HCT116 (cell line): ENCODE data around the gene SIVA1. TPM values are rescaled to one million over a fixed set of nuclear protein-coding genes. Genes with fewer than 3 reads are reported as not detected.

Experiments
- ATAC-seq: fragments of 200-7000 bp; cut with Tn5 transposase; 2 replicates; pipeline ENCODE4 v1.9.1; 2020; ENCODE audit warnings: mild to moderate bottlenecking, moderate library complexity
- BruUV-seq: library from RNA; stranded (reverse); fragments of 400-500 nt; replicated peaks from 2 replicates; lab custom pipeline; 2021; lab: Mats Ljungman, UMichigan
- CTCF ChIA-PET: fragments of 300-600 bp; sonication (Branson Sonifier 250); formaldehyde crosslinking; loops from one replicate; lab custom pipeline; 2021; ENCODE audit warnings: antibody characterized with exemption; lab: Charles Lee
- POLR2A ChIA-PET: fragments of 300-600, 350-600 bp; sonication (Branson Sonifier 250); formaldehyde crosslinking; loops from one replicate; lab custom pipeline; 2021; ENCODE audit warnings: antibody characterized with exemption; lab: Charles Lee
- RAD21 ChIA-PET, 2 experiments: fragments of 300-600 bp; sonication (Branson Sonifier 250); formaldehyde crosslinking; loops; one replicate each; lab custom pipeline; 2023; ENCODE audit warnings: low total read pairs in 2 of 2; ENCODE audit not compliant: uncharacterized antibody in 2 of 2, unreplicated experiment in 2 of 2, low non-redundant PET in 1 of 2; lab: Charles Lee
- DNase-seq: peaks from one replicate; pipeline ENCODE4 v3.0.0-alpha.2; 2010; ENCODE audit warnings: low read depth, low spot score
- H2AFZ ChIP-seq: fragments of 200-600 bp; shearing (Covaris generic), sonication (generic); 2 replicates; pipeline ENCODE4 v1.6.1; 2017; ENCODE audit warnings: low read depth, mixed run types, mixed read lengths, antibody characterized with exemption, low read length; ENCODE audit not compliant: poor library complexity, severe bottlenecking
- H3K27ac ChIP-seq: 2 replicates; pipeline ENCODE4 v1.5.1; 2012; ENCODE audit warnings: low read depth, low read length
- H3K27me3 ChIP-seq: fragments of 200-600 bp; sonication (generic); 2 replicates; pipeline ENCODE4 v1.6.1; 2016; ENCODE audit warnings: mixed run types, low read length, mixed read lengths; ENCODE audit not compliant: insufficient read depth
- H3K36me3 ChIP-seq, 2 experiments: fragments of 200-500 bp in 1 of 2; fragments of 200-600 bp in 1 of 2; sonication (Bioruptor generic) in 1 of 2; sonication (generic) in 1 of 2; 2 replicates each; pipeline versions ENCODE4 v1.5.1 to v1.6.1; 2014 to 2016; ENCODE audit warnings: low read length in 2 of 2, inconsistent platforms in 1 of 2, mixed read lengths in 1 of 2, mixed run types in 1 of 2; ENCODE audit not compliant: insufficient read depth in 2 of 2, control insufficient read depth in 1 of 2
- H3K4me1 ChIP-seq, 2 experiments: fragments of 200-600 bp in 1 of 2; sonication (generic) in 1 of 2; 2 replicates each; pipeline versions ENCODE4 v1.5.1 to v1.6.1; 2012 to 2017; ENCODE audit warnings: low read length in 2 of 2, inconsistent platforms in 1 of 2, mild to moderate bottlenecking in 1 of 2, mixed read lengths in 1 of 2, mixed run types in 1 of 2, moderate library complexity in 1 of 2; ENCODE audit not compliant: insufficient read depth in 2 of 2, control insufficient read depth in 1 of 2
- H3K4me2 ChIP-seq: fragments of 200-600 bp; sonication (generic); 2 replicates; pipeline ENCODE4 v1.6.1; 2017; ENCODE audit warnings: mixed run types, low read length, mixed read lengths
- H3K4me3 ChIP-seq, 2 experiments: fragments of 200-600 bp in 1 of 2; sonication (generic) in 1 of 2; replicated peaks in 1 of 2; 2 replicates each; pipeline ENCODE4 v1.5.1; 2011 to 2016; ENCODE audit warnings: low read length in 2 of 2, control low read depth in 1 of 2, low read depth in 1 of 2, mild to moderate bottlenecking in 1 of 2, mixed read lengths in 1 of 2, mixed run types in 1 of 2
- H3K79me2 ChIP-seq: fragments of 200-600 bp; sonication (generic); 2 replicates; pipeline ENCODE4 v1.6.1; 2017; ENCODE audit warnings: mild to moderate bottlenecking, mixed run types, low read length, moderate library complexity, mixed read lengths; ENCODE audit not compliant: insufficient read depth
- H3K9ac ChIP-seq: fragments of 200-600 bp; sonication (generic); 2 replicates; pipeline ENCODE4 v1.6.1; 2016; ENCODE audit warnings: low read length, mixed read lengths
- H3K9me2 ChIP-seq: fragments of 200-600 bp; sonication (generic), shearing (Covaris generic); 2 replicates; pipeline ENCODE4 v1.6.1; 2017; ENCODE audit warnings: mixed run types, mild to moderate bottlenecking, moderate library complexity; ENCODE audit not compliant: insufficient read depth
- H3K9me3 ChIP-seq, 2 experiments: fragments of 200-500 bp in 1 of 2; fragments of 200-600 bp in 1 of 2; sonication (Bioruptor generic) in 1 of 2; sonication (generic) in 1 of 2; 2 replicates each; pipeline ENCODE4 v1.6.1; 2014 to 2017; ENCODE audit warnings: low read length in 2 of 2, mixed read lengths in 2 of 2, inconsistent platforms in 1 of 2, low read depth in 1 of 2, mild to moderate bottlenecking in 1 of 2, mixed run types in 1 of 2, moderate library complexity in 1 of 2; ENCODE audit not compliant: control insufficient read depth in 1 of 2, insufficient read depth in 1 of 2
- H4K20me1 ChIP-seq: fragments of 200-600 bp; sonication (generic), shearing (Covaris generic); 2 replicates; pipeline ENCODE4 v1.6.1; 2017; ENCODE audit warnings: mixed run types, mild to moderate bottlenecking, moderate library complexity; ENCODE audit not compliant: insufficient read depth
- FOSL1 ChIP-seq: IDR thresholded peaks from 2 replicates; pipeline ENCODE4 v1.6.1; 2012; ENCODE audit warnings: low read depth
- JUND ChIP-seq: IDR thresholded peaks from 2 replicates; pipeline ENCODE4 v1.6.1; 2012
- POLR2A ChIP-seq: IDR thresholded peaks from 2 replicates; pipeline ENCODE4 v1.7.0; 2011; ENCODE audit warnings: borderline replicate concordance; ENCODE audit not compliant: insufficient read depth, insufficient read length; ENCODE audit errors: extremely low read depth
- SP1 ChIP-seq: IDR thresholded peaks from 2 replicates; pipeline ENCODE4 v1.6.1; 2012; ENCODE audit warnings: low read depth
- TCF7L2 ChIP-seq: IDR thresholded peaks from 2 replicates; pipeline ENCODE4 v1.7.0; 2011; ENCODE audit warnings: borderline replicate concordance, inconsistent platforms; ENCODE audit not compliant: insufficient read depth, insufficient read length; ENCODE audit errors: extremely low read depth
- YY1 ChIP-seq: IDR thresholded peaks from 2 replicates; pipeline ENCODE4 v1.6.1; 2011; ENCODE audit warnings: low read length, low read depth, moderate library complexity, mild to moderate bottlenecking; ENCODE audit not compliant: insufficient replicate concordance; ENCODE audit errors: extremely low read depth
- intact Hi-C: fragments of 100-400 bp; cut with micrococcal nuclease; formaldehyde crosslinking; loops from 2 replicates; pipeline ENCODE4 v1.10.0; 2022
- total RNA-seq: library from RNA; stranded (reverse); gene quantifications from one replicate; pipeline ENCODE4 v1.2.1, GENCODE V29; 2021; ENCODE audit not compliant: unreplicated experiment
- TF ChIP-seq, protein P1 (sequence below), 3 experiments: fragments of 200-600 bp in 1 of 3; sonication (generic) in 1 of 3; IDR thresholded peaks in 2 of 3; conservative IDR thresholded peaks in 1 of 3; 2 replicates each; pipeline ENCODE4 v1.5.1; 2012 to 2017; ENCODE audit warnings: low read depth in 2 of 3, low read length in 2 of 3, antibody characterized with exemption in 1 of 3, borderline replicate concordance in 1 of 3, control low read depth in 1 of 3, mild to moderate bottlenecking in 1 of 3, mixed read lengths in 1 of 3, mixed run types in 1 of 3, moderate library complexity in 1 of 3; ENCODE audit not compliant: insufficient read depth in 1 of 3

Gene SIVA1
- total RNA-seq, 1 experiment from 2014 or later = 141 TPM

DNA sequence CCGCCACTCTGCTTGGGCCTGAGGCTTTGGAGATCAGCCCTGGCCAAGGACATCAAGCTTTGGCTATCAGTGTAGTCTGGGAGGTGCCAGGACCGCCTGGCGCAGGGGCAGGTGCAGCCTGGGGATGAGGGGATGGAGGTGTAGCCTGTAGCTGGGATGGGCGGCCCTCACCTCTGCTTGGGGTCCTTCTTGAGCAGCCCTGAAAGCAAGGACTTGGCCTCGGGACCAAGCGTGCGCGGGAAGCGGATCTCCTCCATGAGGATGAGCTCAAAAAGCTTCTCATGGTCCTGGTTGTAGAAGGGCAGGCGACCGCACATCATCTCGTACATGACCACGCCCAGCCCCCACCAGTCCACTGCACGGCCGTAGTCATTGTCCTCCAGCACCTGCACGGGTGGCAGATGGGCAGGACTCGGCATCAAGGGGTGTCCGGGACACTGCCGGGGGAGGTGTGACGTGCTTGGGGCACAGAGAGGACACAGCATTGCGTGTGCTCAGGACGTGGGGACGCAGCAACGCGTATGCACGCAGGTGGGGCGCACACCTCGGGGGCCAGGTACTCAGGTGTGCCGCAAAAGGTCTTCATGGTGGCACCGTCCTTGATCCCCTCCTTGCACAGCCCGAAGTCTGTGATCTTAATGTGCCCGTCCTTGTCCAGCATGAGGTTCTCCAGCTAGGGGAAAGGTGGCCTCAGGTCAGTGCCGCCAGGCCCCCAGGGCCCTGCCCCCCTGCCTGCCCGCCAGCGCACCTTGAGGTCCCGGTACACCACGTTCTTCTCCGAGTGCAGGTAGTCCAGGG is 20.0 kb downstream of the SIVA1 start:
- Histone ChIP-seq H3K36me3 (peaks cover 2 to 43% of the 10 kb centered on the region in 2 experiments; a peak in 3 of 4 replicates), H3K9me3 (peaks cover 0 to 11% of the 10 kb centered on the region in 2 experiments; a peak in 2 of 4 replicates), H4K20me1 (no peaks in the 10 kb centered on the region), H2AFZ (no peak overlapping the region)
- ATAC-seq = no peak
- intact Hi-C loops = no loop called here
- TF ChIP-seq YY1 = no peak
- no peak for TF ChIP-seq TCF7L2
- no peak for TF ChIP-seq JUND
- TF ChIP-seq, all 23 proteins: peak for 0
- no peaks in the 10 kb centered on the region for H3K79me2 ChIP-seq
- H3K9ac ChIP-seq = no peak overlapping the region
- RAD21 ChIA-PET = no interaction called here
- BruUV-seq = no TSS peak
- no peak overlapping the region for H3K4me3 ChIP-seq
- H3K27ac ChIP-seq = no peak overlapping the region
- peaks cover 3 to 9% of the 10 kb centered on the region in 2 experiments; a peak in 3 of 4 replicates for H3K4me1 ChIP-seq
- no peaks in the 10 kb centered on the region for H3K27me3 ChIP-seq
- no peak overlapping the region for H3K4me2 ChIP-seq
- no peaks in the 10 kb centered on the region for H3K9me2 ChIP-seq
- POLR2A ChIA-PET = no interaction called here
- CTCF ChIA-PET = no interaction called here
- DNase-seq = no peak

DNA sequence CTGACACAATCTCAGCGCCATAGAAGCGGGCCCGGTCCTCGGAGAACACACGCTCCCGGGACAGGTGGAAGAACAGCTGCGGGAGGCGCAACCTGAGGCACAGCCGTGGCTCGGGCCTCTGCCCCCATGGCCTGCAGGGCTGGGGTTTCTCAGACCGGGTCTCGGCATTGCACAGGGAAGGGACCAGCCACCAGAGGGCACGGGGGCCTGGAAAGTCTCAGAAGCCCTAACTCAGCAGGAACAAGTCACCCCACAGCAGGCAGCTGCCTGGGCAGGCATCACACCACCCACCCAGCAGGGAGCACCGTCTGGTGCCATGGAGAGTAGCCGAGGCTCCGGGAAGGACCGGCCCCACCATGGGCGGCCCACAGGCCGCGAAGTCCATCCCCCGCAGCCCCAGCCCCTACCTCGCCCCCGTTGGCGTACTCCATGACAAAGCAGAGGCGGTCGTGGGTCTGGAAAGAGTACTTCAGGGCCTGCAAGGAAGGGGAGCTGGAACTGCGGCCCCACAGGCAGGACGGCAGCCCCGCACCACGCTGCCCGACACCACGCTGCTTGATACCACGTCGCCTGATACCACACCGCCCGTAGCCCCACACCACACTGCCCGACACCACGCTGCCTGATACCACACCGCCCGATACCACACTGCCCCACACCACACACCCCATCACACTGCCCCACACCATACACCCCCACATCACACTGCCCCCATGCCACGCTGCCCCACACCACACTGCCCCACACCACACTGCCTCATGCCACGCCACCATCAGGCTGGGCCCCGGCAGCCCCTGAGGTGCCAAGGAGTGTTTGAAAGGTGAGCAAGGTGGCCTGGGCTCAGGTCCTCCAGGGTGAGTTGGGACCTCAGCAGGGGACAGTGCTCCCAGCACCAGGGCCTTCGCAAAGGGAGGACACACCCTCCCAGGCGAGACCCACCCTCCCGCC is 20.8 kb downstream of the SIVA1 start:
- CTCF ChIA-PET = no interaction called here
- no TSS peak for BruUV-seq
- no peak for DNase-seq
- TF ChIP-seq POLR2A = no peak
- TF ChIP-seq SP1 = no peak
- TF ChIP-seq FOSL1 = no peak
- TF ChIP-seq, protein P1, sequence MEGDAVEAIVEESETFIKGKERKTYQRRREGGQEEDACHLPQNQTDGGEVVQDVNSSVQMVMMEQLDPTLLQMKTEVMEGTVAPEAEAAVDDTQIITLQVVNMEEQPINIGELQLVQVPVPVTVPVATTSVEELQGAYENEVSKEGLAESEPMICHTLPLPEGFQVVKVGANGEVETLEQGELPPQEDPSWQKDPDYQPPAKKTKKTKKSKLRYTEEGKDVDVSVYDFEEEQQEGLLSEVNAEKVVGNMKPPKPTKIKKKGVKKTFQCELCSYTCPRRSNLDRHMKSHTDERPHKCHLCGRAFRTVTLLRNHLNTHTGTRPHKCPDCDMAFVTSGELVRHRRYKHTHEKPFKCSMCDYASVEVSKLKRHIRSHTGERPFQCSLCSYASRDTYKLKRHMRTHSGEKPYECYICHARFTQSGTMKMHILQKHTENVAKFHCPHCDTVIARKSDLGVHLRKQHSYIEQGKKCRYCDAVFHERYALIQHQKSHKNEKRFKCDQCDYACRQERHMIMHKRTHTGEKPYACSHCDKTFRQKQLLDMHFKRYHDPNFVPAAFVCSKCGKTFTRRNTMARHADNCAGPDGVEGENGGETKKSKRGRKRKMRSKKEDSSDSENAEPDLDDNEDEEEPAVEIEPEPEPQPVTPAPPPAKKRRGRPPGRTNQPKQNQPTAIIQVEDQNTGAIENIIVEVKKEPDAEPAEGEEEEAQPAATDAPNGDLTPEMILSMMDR (IDR thresholded peaks at IDR 0.05 in 2 of 3, conservative IDR thresholded peaks at IDR 0.05 in 1 of 3; ENCODE audit: borderline replicate concordance in 1 of 3, insufficient read depth in 1 of 3, low read depth in 2 of 3, low read length in 2 of 3) = no peak
- Histone ChIP-seq H3K27me3 (no peaks in the 10 kb centered on the region), H3K9me2 (no peaks in the 10 kb centered on the region), H4K20me1 (no peaks in the 10 kb centered on the region), H3K4me1 (peaks cover 3% of the 10 kb centered on the region in 2 experiments; a peak in 3 of 4 replicates), H3K27ac (no peak overlapping the region), H3K9ac (no peak overlapping the region), H3K4me3 (no peak overlapping the region), H3K36me3 (peaks cover 2 to 43% of the 10 kb centered on the region in 2 experiments; a peak in 3 of 4 replicates), H3K4me2 (no peak overlapping the region), H3K9me3 (peaks cover 0 to 11% of the 10 kb centered on the region in 2 experiments; a peak in 2 of 4 replicates), H3K79me2 (no peaks in the 10 kb centered on the region), H2AFZ (no peak overlapping the region)
- intact Hi-C loops = no loop called here
- POLR2A ChIA-PET = no interaction called here
- no peak for ATAC-seq
- RAD21 ChIA-PET = no interaction called here
